Measurements from ENCODE around the gene GAST. TPM values are rescaled to one million over a fixed set of nuclear protein-coding genes. Genes with fewer than 3 reads are reported as not detected.

GAST gene
- total and polyA plus RNA-seq, 9 of the 15 experiments (the other 6 are each of a cell fraction or from before 2014, with no cell fraction given), result not detected

GRCh38 chr17:41762391-41762790 lies 50.3 kb downstream of the GAST start:
- CTCF ChIA-PET (ENCODE audit: low intra/inter-chr PET ratio), result no interaction called here
- TF ChIP-seq ZNF316 (IDR thresholded peaks at IDR 0.05), result no peak
- no peak for TF ChIP-seq TEAD1 (CRISPR knock-in tag; IDR thresholded peaks at IDR 0.05)
- no peak overlapping the region for H3K9ac ChIP-seq (ENCODE audit: insufficient read depth in 1 of 2, low read depth in 2 of 2, low read length in 2 of 2)
- no peak for DNase-seq (ENCODE audit: extremely low read depth in 1 of 4, low spot score in 3 of 4)
- H3K9me3 ChIP-seq (replicated peaks; ENCODE audit: control insufficient read depth, insufficient read depth, low read depth, low read length), result no peaks in the 10 kb centered on the region
- H3K79me2 ChIP-seq (ENCODE audit: control insufficient read depth, insufficient read depth, low read length), result no peaks in the 10 kb centered on the region
- H3K9me1 ChIP-seq (ENCODE audit: control insufficient read depth, insufficient read depth, low read length), result no peaks in the 10 kb centered on the region
- intact Hi-C loops (cut with micrococcal nuclease) (no loop called here), in situ Hi-C loops (cut with MboI) (no loop called here)
- no peak overlapping the region for H3K4me2 ChIP-seq (ENCODE audit: insufficient read depth, low read length)
- H3K4me1 ChIP-seq (replicated peaks in 1 of 2; ENCODE audit: control insufficient read depth in 2 of 2, insufficient read depth in 2 of 2, low read length in 2 of 2), result peaks cover 0 to 3% of the 10 kb centered on the region in 2 experiments; a peak in 2 of 5 replicates
- H3K27me3 ChIP-seq (ENCODE audit: control insufficient read depth in 2 of 2, insufficient read depth in 2 of 2, low read length in 2 of 2), result no peaks in the 10 kb centered on the region
- ATAC-seq, result no peak
- no peak overlapping the region for H3K4me3 ChIP-seq
- no TSS peak for BruUV-seq (replicated peaks)
- no peak for FAIRE-seq
- no peak overlapping the region for H3K27ac ChIP-seq (ENCODE audit: extremely low read depth, low read depth, low read length)
- no peaks in the 10 kb centered on the region for H4K20me1 ChIP-seq (replicated peaks; ENCODE audit: control insufficient read depth, insufficient read depth, low read length)
- POLR2A ChIA-PET, result interaction anchor here (0.6 to 1.8 kb wide), 4 partner anchors 14 to 82 kb away, joined by 3 to 7 read pairs (median 3); no protein-coding TSS in a partner anchor
- WGBS (ENCODE audit: insufficient coverage, low coverage, missing lambda C conversion rate), result 96% methylated on average over 6 of the region's 6 CpGs
- H2AFZ ChIP-seq (ENCODE audit: low read depth, low read length), result no peak overlapping the region
- H3K36me3 ChIP-seq (ENCODE audit: control insufficient read depth, insufficient read depth, low read length), result peaks cover 87% of the 10 kb centered on the region

GRCh38 chr17:41762841-41763240 lies 50.7 kb downstream of the GAST start:
- no peaks in the 10 kb centered on the region; a peak in 2 of 5 replicates for H3K4me1 ChIP-seq (replicated peaks in 1 of 2; ENCODE audit: control insufficient read depth in 2 of 2, insufficient read depth in 2 of 2, low read length in 2 of 2)
- H3K36me3 ChIP-seq (ENCODE audit: control insufficient read depth, insufficient read depth, low read length), result peaks cover 87% of the 10 kb centered on the region
- H4K20me1 ChIP-seq (replicated peaks; ENCODE audit: control insufficient read depth, insufficient read depth, low read length), result no peaks in the 10 kb centered on the region
- H3K27me3 ChIP-seq (ENCODE audit: control insufficient read depth in 2 of 2, insufficient read depth in 2 of 2, low read length in 2 of 2), result no peaks in the 10 kb centered on the region
- H3K9me3 ChIP-seq (replicated peaks; ENCODE audit: control insufficient read depth, insufficient read depth, low read depth, low read length), result no peaks in the 10 kb centered on the region
- no peak overlapping the region for H2AFZ ChIP-seq (ENCODE audit: low read depth, low read length)
- FAIRE-seq (no peak), DNase-seq (ENCODE audit: extremely low read depth in 1 of 4, low spot score in 3 of 4) (no peak), ATAC-seq (no peak)
- no peak overlapping the region for H3K4me3 ChIP-seq
- no peak overlapping the region for H3K27ac ChIP-seq (ENCODE audit: extremely low read depth, low read depth, low read length)
- 94% methylated on average over 16 of the region's 16 CpGs for WGBS (ENCODE audit: insufficient coverage, low coverage, missing lambda C conversion rate)
- H3K79me2 ChIP-seq (ENCODE audit: control insufficient read depth, insufficient read depth, low read length), result no peaks in the 10 kb centered on the region
- H3K4me2 ChIP-seq (ENCODE audit: insufficient read depth, low read length), result no peak overlapping the region
- intact Hi-C loops (cut with micrococcal nuclease), result no loop called here
- H3K9me1 ChIP-seq (ENCODE audit: control insufficient read depth, insufficient read depth, low read length), result no peaks in the 10 kb centered on the region
- TF ChIP-seq HNRNPH1 (optimal IDR thresholded peaks at IDR 0.05; ENCODE audit: low read depth, low read length), result no peak
- TF ChIP-seq ILF3 (IDR thresholded peaks at IDR 0.05; ENCODE audit: borderline replicate concordance), result no peak
- no peak for TF ChIP-seq TAF15 (IDR thresholded peaks at IDR 0.05; ENCODE audit: low read depth, low read length)
- no peak for TF ChIP-seq ESRRB (CRISPR knock-in tag; IDR thresholded peaks at IDR 0.05; ENCODE audit: borderline replicate concordance)
- no peak for TF ChIP-seq ZNF347 (CRISPR knock-in tag; IDR thresholded peaks at IDR 0.05; ENCODE audit: low read depth)
- no peak for TF ChIP-seq PHB2 (IDR thresholded peaks at IDR 0.05; ENCODE audit: low read depth)
- no peak for TF ChIP-seq HEY1 (CRISPR knock-in tag; IDR thresholded peaks at IDR 0.05; ENCODE audit: borderline replicate concordance)
- no peak for TF ChIP-seq RBM17 (IDR thresholded peaks at IDR 0.05; ENCODE audit: borderline replicate concordance, low read depth, low read length)
- TF ChIP-seq ZZZ3 (IDR thresholded peaks at IDR 0.05), result no peak
- CTCF ChIA-PET (ENCODE audit: low intra/inter-chr PET ratio), result no interaction called here
- H3K9ac ChIP-seq (ENCODE audit: insufficient read depth in 1 of 2, low read depth in 2 of 2, low read length in 2 of 2), result peak overlapping the region in 1 of 2 experiments; percentile 55; a peak in 1 of 4 replicates
- POLR2A ChIA-PET, result interaction anchor here (0.6 to 1.8 kb wide), 4 partner anchors 14 to 82 kb away, joined by 3 to 7 read pairs (median 3); no protein-coding TSS in a partner anchor
- BruUV-seq (replicated peaks), result no TSS peak
- in situ Hi-C loops (cut with MboI), result no loop called here
